HepG2 (cell line): Measurements from ENCODE around the gene ATP6V0E2. TPM values are rescaled to one million over a fixed set of nuclear protein-coding genes. Genes with fewer than 3 reads are reported as not detected.

Experiments
- E2F5 ChIP-seq: sonication (generic); formaldehyde crosslinking; conservative IDR thresholded peaks from 2 replicates; pipeline ENCODE4 v1.4.0; 2020; ENCODE audit warnings: missing genetic modification reagents
- EHMT2 ChIP-seq: fragments of 200-600 bp; sonication (generic); IDR thresholded peaks from 2 replicates; pipeline ENCODE4 v1.7.0; 2017; ENCODE audit warnings: antibody characterized with exemption, low read depth, low read length, borderline replicate concordance
- FOXC1 ChIP-seq: sonication (generic); formaldehyde crosslinking; IDR thresholded peaks from 2 replicates; pipeline ENCODE4 v1.8.0; 2022; ENCODE audit warnings: mild to moderate bottlenecking, missing genetic modification reagents, borderline replicate concordance
- HNF1B ChIP-seq: sonication (generic); formaldehyde crosslinking; IDR thresholded peaks from 2 replicates; pipeline ENCODE4 v1.5.1; 2020; ENCODE audit warnings: mild to moderate bottlenecking, moderate library complexity, missing genetic modification reagents
- IKZF4 ChIP-seq: sonication (generic); formaldehyde crosslinking; IDR thresholded peaks from 2 replicates; pipeline ENCODE4 v1.5.1; 2020; ENCODE audit warnings: borderline replicate concordance, mild to moderate bottlenecking, low read depth, missing genetic modification reagents; ENCODE audit errors: not compliant biosample characterization
- KDM6A ChIP-seq: IDR thresholded peaks from 2 replicates; pipeline ENCODE4 v1.6.1; 2016; ENCODE audit warnings: low read depth
- KLF16 ChIP-seq, 2 experiments: sonication (generic) in 1 of 2; formaldehyde crosslinking in 1 of 2; IDR thresholded peaks; 2 replicates each; pipeline versions ENCODE4 v1.6.1 to v1.8.0; 2016 to 2023; ENCODE audit warnings: missing genetic modification reagents in 2 of 2, missing compliant biosample characterization in 1 of 2
- MTA3 ChIP-seq: sonication (generic); formaldehyde crosslinking; IDR thresholded peaks from 2 replicates; pipeline ENCODE4 v1.4.0; 2020; ENCODE audit warnings: missing genetic modification reagents
- NR2F6 ChIP-seq, 2 experiments: IDR thresholded peaks; 2 replicates each; pipeline ENCODE4 v1.6.1; 2016; ENCODE audit warnings: antibody characterized with exemption in 1 of 2, mild to moderate bottlenecking in 1 of 2
- PCBP1 ChIP-seq: fragments of 200-400 bp; formaldehyde crosslinking; IDR thresholded peaks from 2 replicates; pipeline ENCODE4 v1.6.1; 2017; ENCODE audit warnings: mild to moderate bottlenecking, low read depth, low read length, borderline replicate concordance
- PHB2 ChIP-seq: fragments of 450-650 bp; IDR thresholded peaks from 2 replicates; pipeline ENCODE4 v1.6.1; 2018; ENCODE audit not compliant: partially characterized antibody
- PHF5A ChIP-seq: IDR thresholded peaks from one replicate; pipeline ENCODE4 v1.6.1; 2018; ENCODE audit warnings: low read depth, missing genetic modification reagents; ENCODE audit not compliant: unreplicated experiment
- PHF8 ChIP-seq: sonication (generic); formaldehyde crosslinking; IDR thresholded peaks from 2 replicates; pipeline ENCODE4 v1.5.0; 2020; ENCODE audit warnings: missing genetic modification reagents
- RARG ChIP-seq: sonication (generic); formaldehyde crosslinking; IDR thresholded peaks from 2 replicates; pipeline ENCODE4 v1.4.0; 2020; ENCODE audit warnings: low read depth, mild to moderate bottlenecking, missing genetic modification reagents
- RFX3 ChIP-seq: IDR thresholded peaks from 2 replicates; pipeline ENCODE4 v1.6.1; 2016; ENCODE audit warnings: missing biosample characterization, missing genetic modification reagents
- SMAD9 ChIP-seq: sonication (generic); formaldehyde crosslinking; IDR thresholded peaks from 2 replicates; pipeline ENCODE4 v1.5.1; 2020; ENCODE audit warnings: mild to moderate bottlenecking, missing genetic modification reagents
- SUZ12 ChIP-seq: fragments of 150-350 bp; IDR thresholded peaks from 2 replicates; pipeline ENCODE4 v1.6.1; 2014; ENCODE audit warnings: low read depth, low read length
- TCF12 ChIP-seq, 2 experiments: fragments of 450-650 bp in 1 of 2; sonication (generic) in 1 of 2; formaldehyde crosslinking in 1 of 2; IDR thresholded peaks; 2 replicates each; pipeline versions ENCODE4 v1.6.1 to v1.8.0; 2017 to 2022; ENCODE audit warnings: antibody characterized with exemption in 1 of 2, mild to moderate bottlenecking in 1 of 2, missing genetic modification reagents in 1 of 2, moderate library complexity in 1 of 2
- ZBTB38 ChIP-seq: sonication (generic); formaldehyde crosslinking; IDR thresholded peaks from 2 replicates; pipeline ENCODE4 v1.5.1; 2020; ENCODE audit warnings: mild to moderate bottlenecking, missing genetic modification reagents
- ZNF20 ChIP-seq: sonication (generic); formaldehyde crosslinking; IDR thresholded peaks from 2 replicates; pipeline ENCODE4 v1.4.0; 2020; ENCODE audit warnings: mild to moderate bottlenecking, moderate library complexity, missing genetic modification reagents
- ZNF232 ChIP-seq: sonication (generic); formaldehyde crosslinking; IDR thresholded peaks from 2 replicates; pipeline ENCODE4 v1.4.0; 2020; ENCODE audit warnings: missing genetic modification reagents, borderline replicate concordance
- ZNF292 ChIP-seq: sonication (generic); formaldehyde crosslinking; IDR thresholded peaks from 2 replicates; pipeline ENCODE4 v1.8.1; 2022; ENCODE audit warnings: mild to moderate bottlenecking, low read depth, missing genetic modification reagents, borderline replicate concordance
- ZNF337 ChIP-seq: sonication (generic); formaldehyde crosslinking; IDR thresholded peaks from 2 replicates; pipeline ENCODE4 v1.5.1; 2020; ENCODE audit warnings: missing genetic modification reagents, low read depth, mild to moderate bottlenecking, borderline replicate concordance
- ZNF441 ChIP-seq: sonication (generic); formaldehyde crosslinking; IDR thresholded peaks from 2 replicates; pipeline ENCODE4 v1.7.0; 2021; ENCODE audit warnings: missing genetic modification reagents, borderline replicate concordance
- ZNF563 ChIP-seq: sonication (generic); formaldehyde crosslinking; IDR thresholded peaks from 2 replicates; pipeline ENCODE4 v1.8.0; 2022; ENCODE audit warnings: mild to moderate bottlenecking, moderate library complexity, missing genetic modification reagents
- ZNF772 ChIP-seq: sonication (generic); formaldehyde crosslinking; IDR thresholded peaks from 2 replicates; pipeline ENCODE4 v1.5.0; 2020; ENCODE audit warnings: mild to moderate bottlenecking, missing genetic modification reagents
- polyA plus RNA-seq, 8 experiments: library from polyadenylated mRNA; depleted of rRNA in 3 of 8; stranded (reverse) in 7 of 8; unstranded in 1 of 8; fragments of >200 nt; fragmentation: Illumina TruSeq in 4 of 8; extraction: Trizol in 4 of 8; gene quantifications; 2 replicates each; pipeline versions ENCODE4 v1.2.1 to v1.2.3, GENCODE V29; 2011 to 2016; ENCODE audit warnings: low read depth in 4 of 8, missing spikeins in 1 of 8, mixed read lengths in 1 of 8; ENCODE audit not compliant: insufficient read depth in 1 of 8
- total RNA-seq, 5 experiments: library from RNA; depleted of rRNA; stranded (reverse); fragments of >200 nt; fragmentation: Illumina TruSeq; extraction: Trizol; gene quantifications; 2 replicates each; pipeline ENCODE4 v1.2.3, GENCODE V29; 2016; ENCODE audit warnings: low read depth in 1 of 5

ATP6V0E2 gene
- total and polyA plus RNA-seq, 2 of the 13 experiments (the other 11 are each of a cell fraction or from before 2014, with no cell fraction given) = 36.8 to 203 TPM

- TF ChIP-seq HNF1B (peak; percentile 83), RARG (peak; percentile 78; the same call in 1 of the 2 replicates), KDM6A (no peak), E2F5 (no peak), KLF16 (CRISPR knock-in tag; IDR thresholded peaks at IDR 0.05) (peak in 1 of 2 experiments; percentile 89; a peak in 2 of 4 replicates), FOXC1 (CRISPR knock-in tag) (peak; percentile 86), ZBTB38 (CRISPR knock-in tag) (peak; percentile 72), ZNF441 (no peak; the same call in 1 of the 2 replicates), ZNF772 (CRISPR knock-in tag) (peak; percentile 81; the same call in 1 of the 2 replicates), SUZ12 (peak; percentile 66), ZNF337 (CRISPR knock-in tag) (peak; percentile 86; the same call in 1 of the 2 replicates), SMAD9 (CRISPR knock-in tag) (no peak), ZNF20 (CRISPR knock-in tag) (no peak; the same call in 1 of the 2 replicates), ZNF232 (no peak), IKZF4 (peak; percentile 27), ZNF292 (no peak; the same call in 1 of the 2 replicates), RFX3 (CRISPR knock-in tag) (no peak; the same call in 1 of the 2 replicates), PHF8 (CRISPR knock-in tag) (peak; percentile 98), EHMT2 (no peak), PHF5A (CRISPR knock-in tag) (peak; percentile 62), NR2F6 (IDR thresholded peaks at IDR 0.05) (no peak), NR2F6 (CRISPR knock-in tag; IDR thresholded peaks at IDR 0.05) (peak; percentile 48; the same call in 1 of the 2 replicates), PHB2 (no peak), MTA3 (CRISPR knock-in tag) (no peak), PCBP1 (peak; percentile 78; the same call in 1 of the 2 replicates), ZNF563 (CRISPR knock-in tag) (peak; percentile 94), TCF12 (IDR thresholded peaks at IDR 0.05) (no peak), TCF12 (CRISPR knock-in tag; IDR thresholded peaks at IDR 0.05) (no peak)
These were observed 35.4 kb upstream of the ATP6V0E2 start, which contains the start of gene ZNF862 (continued) for GRCh38 chr7:149838224-149838991.
